ENCODE measurements around the gene PGAP6.
"Not testable (repeated sequence)": the region's sequence is repeated elsewhere in the genome, so short reads cannot be mapped to it uniquely, and the experiment has no call there.

PGAP6 gene

DNA sequence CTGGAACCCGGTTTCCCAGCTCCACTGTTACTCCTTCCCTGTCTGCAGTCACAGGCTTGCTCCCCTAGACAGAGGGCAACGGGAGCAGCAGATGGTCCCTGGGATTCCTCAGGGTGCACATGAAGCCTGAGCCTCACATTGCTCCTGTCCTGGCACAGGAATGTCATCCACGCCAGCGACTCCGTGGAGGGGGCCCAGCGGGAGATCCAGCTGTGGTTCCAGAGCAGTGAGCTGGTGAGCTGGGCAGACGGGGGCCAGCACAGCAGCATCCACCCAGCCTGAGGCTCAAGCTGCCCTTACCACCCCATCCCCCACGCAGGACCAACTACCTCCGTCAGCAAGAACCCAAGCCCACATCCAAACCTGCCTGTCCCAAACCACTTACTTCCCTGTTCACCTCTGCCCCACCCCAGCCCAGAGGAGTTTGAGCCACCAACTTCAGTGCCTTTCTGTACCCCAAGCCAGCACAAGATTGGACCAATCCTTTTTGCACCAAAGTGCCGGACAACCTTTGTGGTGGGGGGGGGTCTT lies 18.3 kb upstream of the PGAP6 start:
- no peak for DNase-seq (ENCODE audit: low read depth)

DNA sequence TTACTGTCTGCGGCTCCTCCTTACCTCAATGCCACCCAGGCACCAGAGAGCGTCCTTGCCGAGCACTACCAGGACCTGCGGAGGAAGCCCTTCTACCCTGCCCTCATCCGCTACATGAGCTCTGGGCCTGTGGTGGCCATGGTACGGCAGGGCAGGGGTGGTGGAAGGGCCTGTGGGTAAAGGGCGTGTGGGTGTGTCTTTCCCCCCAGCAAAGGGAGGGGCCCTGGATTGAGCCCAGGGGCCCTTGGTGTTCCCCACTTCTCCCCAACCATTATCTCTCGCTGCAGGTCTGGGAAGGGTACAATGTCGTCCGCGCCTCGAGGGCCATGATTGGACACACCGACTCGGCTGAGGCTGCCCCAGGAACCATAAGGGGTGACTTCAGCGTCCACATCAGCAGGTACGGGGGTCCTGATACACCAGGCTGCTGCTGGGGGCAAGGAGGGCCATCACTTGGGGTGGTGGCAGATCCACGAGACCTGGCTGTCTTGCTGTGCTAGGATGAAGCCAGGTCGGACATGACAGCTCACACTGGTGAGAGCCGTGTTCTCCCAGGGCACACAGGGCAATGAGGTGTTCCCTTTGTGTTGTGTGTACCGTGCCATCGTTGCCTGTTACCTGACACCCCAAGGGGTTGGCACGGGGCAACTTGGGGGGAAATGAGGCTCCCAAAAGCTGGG lies 17.7 kb upstream of the PGAP6 start:
- no peak for DNase-seq (ENCODE audit: low read depth)

DNA sequence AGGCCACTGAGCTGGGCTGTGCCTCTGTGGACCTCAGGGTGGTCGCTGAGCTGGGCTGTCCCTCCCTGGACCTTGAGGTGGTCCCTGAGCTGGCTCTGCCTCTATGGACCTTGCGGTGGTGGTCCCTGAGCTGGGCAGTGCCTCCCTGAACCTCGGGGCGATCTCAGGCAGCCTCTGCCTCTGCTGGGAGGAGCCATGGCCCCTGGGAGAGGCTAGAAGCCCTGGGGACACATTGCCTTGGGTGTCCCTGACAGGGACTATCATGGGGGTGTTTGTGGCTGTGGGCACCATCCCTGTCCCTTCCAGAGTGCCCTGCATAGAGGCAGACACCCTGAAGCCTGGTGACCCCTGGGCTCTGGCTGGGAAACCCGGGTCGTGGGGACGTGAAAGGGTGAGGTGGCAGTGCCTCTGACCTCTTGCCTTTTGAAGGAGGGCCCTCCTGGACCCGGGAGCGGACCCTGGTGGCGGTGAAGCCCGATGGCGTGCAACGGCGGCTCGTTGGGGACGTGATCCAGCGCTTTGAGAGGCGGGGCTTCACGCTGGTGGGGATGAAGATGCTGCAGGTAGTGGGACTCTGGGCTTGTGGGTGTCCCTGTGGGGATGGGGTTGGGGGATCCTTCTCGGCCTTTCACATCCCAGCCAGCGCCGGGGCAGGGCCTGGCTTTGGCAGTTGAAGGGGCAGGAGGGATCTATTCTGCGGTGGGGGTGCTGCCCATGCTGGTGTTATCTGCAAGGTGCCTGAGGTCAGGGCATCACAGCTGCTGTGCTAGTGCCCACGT lies 17.0 kb upstream of the PGAP6 start:
- DNase-seq (ENCODE audit: low read depth) = no peak

DNA sequence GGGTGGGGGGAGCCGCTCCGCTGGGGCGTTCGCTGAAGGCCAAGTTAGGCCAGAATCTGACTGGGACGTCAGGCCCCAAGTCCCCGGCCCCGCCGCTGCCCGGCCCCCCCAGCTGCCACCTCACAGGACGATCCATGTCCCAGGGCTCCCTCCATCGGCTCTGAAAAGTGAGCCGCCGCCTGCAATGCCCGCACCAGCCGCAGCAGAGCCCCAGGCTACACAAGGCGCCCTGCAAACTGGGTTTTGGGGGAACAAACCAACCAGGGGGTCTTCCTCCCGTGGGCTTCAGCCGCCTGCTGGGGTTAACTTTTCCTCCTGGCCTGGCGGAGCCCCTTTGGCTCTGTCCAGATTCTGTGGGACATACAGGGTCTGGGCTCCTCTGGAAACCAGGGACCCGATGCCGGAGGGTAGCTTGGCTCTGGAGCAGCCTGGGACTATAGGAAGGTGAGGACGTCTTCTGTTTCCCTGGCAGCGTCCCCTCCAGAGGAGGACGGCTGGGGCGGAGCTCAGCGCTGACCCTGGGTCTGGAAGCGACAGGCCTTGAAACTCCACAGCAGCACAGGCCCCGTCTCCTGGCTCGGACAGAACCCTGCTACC lies 16.1 kb upstream of the PGAP6 start:
- no peak for DNase-seq (ENCODE audit: low read depth)

DNA sequence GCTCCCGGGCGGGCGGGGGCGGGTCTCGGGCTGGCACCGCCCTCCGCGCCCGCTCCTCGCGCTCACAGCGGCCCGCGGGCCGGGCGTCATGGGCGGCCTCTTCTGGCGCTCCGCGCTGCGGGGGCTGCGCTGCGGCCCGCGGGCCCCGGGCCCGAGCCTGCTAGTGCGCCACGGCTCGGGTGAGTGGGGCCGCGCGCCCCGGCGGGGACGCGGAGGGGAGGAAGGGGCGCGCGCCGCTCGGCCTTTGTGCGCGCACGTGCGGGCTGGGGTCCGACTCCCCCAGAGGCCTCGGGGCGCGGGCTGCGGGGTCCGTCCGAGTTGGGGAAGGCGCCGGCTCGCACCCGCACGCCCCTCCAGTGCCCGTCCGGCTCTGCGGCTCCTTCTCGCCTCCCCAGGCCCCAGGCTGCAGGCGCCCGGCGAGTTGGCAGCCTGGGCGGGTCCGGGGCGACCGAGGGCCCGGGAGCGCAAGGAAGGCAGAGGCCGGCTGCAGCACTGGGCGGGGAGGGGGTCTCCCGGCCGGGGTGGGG lies 15.4 kb upstream of the PGAP6 start, which contains the start of gene NME4:
Gene NME4, plus strand, starts transcription at position 65 of the 527 bp plus-strand sequence. Its CDS starts 24 bp downstream, at position 89.
- DNase-seq (ENCODE audit: low read depth) = no peak

DNA sequence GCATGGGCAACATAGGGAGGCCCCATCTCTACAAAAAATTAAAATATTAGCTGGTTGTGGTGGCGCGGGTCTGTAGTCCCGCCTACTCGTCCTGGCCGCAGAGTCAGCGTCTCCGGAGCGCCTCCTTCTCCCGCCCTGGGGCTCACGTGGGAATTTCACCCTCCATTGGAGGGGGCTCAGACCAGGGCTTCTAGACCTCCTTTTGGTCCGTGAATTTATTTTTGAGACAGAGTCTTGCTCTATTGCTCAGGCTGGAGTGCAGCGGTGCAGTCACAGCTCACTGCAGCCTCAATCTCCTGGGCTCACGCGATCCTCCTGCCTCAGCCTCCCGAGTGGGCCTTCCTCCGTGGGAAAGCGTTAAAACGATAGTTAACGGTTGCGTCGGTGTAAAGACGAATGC lies 14.8 kb upstream of the PGAP6 start:
- no peak for DNase-seq (ENCODE audit: low read depth)

- DNase-seq (ENCODE audit: low read depth) = no peak
Measured at GRCh38 chr16:396199-396598, 14.4 kb upstream of the PGAP6 start.

DNA sequence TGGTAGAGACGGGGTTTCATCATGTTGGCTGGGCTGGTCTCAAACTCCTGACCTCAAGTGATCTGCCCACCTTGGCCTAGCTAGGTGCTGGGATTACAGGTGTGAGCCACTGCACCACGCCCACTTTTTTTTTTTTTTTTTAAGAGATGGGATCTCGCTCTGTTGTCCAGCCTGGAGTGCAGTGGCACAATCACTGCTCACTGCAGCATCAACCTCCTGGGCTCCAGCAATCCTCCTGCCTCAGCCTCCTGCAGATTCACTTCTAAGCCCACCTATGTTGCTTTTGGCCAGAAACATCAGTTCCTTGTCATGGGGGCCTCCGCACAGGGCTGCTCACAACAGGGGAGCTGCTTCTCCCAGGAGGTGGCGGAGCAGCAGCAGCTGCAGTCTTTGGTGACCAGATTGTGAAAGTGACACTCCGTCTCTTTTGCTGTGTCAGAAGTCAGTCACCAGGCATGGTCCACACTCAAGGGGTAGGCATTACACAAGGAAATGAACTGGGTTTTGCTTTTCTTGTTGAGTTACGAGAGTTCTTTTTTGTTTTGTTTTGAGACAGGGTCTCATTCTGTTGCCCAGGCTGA lies 10.8 kb upstream of the PGAP6 start:
- DNase-seq (ENCODE audit: low read depth) = no peak

- DNase-seq (ENCODE audit: low read depth) = no peak
Measured at GRCh38 chr16:391885-392335, 10.1 kb upstream of the PGAP6 start.

DNA sequence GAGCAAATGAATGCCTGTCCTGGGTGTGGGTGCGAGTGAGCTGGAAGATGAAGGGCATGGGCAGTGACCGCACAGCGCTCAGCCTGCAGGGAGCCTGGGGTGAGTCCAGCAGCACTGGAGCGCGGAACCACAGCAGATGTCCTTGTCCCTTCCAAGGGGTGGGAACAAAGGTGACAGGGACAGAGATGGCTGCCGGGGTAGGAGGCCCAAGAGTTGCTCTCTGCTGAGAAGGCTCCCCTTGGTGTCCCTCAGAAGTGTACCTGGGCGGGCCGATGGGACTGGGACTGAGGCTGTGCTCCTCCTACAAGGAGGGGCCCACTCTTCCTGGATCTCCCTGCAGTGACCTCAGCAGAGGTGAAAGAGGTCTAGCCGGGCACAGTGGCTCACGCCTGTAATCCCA lies 7.6 kb upstream of the PGAP6 start:
- DNase-seq (ENCODE audit: low read depth) = no peak

DNA sequence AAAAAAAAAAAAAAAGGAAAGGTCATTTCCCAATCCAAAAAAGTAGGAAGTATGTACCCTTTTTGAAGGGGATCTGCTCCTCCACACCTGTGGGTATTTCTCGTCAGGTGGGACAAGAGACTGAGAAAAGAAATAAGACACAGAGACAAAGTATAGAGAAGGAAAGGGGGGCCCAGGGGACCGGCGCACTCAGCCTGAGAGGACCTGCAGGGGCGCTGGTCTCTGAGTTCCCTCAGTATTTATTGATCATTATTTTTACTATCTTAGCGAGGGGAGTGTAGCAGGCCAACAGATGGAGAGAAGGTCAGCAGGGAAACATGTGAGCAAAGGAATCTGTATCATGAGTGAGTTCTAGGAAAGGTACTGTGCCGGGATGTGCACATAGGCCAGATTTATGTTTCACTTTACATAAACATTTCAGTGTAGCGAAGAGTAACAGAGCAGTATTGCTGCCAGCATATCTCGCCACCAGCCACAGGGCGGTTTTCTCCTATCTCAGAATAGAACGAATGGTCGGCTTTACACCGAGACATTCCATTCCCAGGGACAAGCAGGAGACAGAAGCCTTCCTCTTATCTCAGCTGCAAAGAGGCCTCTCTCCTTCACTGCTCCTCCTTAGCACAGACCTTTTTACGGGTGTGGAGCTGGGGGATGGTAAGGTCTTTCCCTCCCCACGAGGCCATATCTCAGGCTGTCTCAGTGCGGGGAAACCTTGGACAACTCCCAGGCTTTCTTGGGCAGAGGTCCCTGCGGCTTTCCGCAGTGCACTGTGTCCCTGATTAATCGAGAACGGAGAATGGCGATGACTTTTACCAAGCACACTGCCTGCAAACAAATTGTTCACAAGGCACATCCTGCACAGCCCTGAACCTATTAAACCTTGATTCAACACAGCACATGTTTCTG lies 6.2 kb upstream of the PGAP6 start:
- DNase-seq (ENCODE audit: low read depth) = not testable (repeated sequence)

DNA sequence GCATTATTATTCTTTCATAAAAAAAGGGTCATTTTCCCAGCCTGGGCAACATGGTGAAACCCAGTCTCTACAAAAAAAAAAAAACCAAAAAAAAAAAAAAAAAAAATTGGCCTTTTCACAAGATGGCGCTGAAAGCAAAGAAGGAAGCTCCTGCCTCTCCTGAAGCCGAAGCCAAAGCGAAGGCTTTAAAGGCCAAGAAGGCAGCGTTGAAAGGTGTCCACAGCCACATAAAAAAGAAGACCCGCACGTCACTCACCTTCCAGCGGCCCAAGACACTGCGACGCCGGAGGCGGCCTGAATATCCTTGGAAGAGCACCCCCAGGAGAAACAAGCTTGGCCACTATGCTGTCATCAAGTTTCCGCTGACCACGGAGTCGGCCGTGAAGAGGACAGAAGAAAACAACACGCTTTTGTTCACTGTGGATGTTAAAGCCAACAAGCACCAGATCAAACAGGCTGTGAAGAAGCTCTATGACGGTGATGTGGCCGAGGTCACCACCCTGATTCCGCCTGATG lies 4.9 kb upstream of the PGAP6 start:
- no peak for DNase-seq (ENCODE audit: low read depth)

GRCh38 chr16:383326-384051 lies 1.7 kb upstream of the PGAP6 start:
- no peak for DNase-seq (ENCODE audit: low read depth)

GRCh38 chr16:381012-381788 lies 578 bp downstream of the PGAP6 start:
- no peak for DNase-seq (ENCODE audit: low read depth)

DNA sequence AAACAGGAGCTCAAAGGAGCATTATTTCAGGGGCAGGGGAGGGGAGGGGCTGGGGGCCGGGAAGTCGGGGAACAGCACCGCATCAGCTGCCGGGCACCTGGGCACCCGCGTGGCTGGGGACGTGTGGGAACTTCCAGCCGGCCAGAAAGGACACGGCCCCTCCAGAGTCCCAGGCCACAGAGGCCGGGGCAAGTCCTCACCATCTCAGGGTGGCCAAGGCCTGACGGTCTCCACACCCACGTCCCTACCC lies 1.1 kb downstream of the PGAP6 start:
- no peak for DNase-seq (ENCODE audit: low read depth)

DNA sequence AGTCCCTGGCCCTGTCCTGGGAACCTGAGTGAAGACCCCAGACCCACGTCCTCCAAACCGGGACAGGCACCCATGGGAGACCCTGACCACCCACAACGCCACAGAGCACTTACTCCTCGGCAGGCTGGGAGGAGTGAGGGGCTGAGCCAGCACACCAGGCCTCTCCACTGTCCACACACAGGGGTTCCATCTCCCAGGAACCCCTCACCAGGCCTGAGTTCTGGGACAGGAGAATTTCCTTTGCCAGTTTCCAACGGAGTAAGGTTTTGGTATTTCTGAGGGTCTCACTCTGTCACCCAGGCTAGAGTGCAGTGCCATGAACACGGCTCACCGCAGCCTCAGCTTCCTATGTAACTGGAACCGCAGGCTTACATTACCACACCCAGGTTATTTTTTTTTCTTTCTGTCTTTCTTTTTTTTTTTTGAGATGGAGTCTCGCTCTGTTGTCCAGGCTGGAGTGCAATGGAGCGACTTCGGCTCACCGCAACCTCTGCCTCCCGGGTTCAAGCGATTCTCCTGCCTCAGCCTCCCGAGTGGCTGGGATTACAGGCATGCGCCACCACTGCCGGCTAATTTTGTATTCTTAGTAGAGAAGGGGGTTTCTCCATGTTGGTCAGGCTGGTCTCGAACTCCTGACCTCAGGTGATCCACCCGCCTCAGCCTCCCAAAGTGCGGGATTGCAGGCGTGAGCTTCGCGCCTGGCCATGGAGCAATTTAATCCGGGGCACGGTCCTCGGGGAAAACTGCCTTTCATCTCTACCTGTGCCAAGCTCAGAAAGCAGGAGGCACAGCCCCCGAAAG lies 1.6 kb downstream of the PGAP6 start:
- no peak for DNase-seq (ENCODE audit: low read depth)

DNA sequence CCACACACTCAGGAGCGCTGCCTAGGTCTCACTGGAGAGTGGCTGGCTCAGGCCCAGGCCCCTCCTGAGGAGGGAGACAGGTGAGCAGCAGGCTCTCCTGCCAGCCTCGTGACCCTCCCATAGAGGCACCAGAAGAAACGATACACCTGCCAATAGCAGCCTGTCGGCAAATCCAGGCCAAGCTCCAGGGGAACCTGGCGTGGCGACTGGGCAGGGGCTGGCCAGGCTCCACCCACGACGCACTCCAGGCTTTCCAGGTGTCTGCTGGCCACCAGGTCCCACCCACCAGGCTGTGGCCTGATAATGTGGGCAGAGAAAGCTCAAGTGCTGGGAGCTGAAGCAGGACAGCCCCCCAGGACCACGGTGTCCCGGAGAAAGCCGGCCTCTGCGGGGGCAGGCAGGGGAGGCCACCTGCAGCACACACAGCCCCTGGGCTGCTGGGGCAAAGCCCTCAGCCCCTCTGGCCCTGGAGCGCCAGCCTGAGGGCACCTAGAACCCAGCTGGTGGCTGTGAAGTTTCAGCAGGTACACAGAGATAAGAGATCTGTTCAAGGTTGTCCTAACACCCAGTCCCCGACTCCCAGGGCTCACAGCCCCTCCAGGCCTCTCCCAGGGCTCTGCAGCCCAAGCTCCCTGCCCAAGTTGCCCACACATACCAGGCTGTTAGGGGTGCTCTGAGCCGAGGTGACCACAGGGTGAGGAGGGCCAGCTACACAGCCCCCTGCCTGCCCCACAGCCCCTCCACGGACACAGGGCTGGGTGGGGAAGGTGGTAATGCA lies 2.4 kb downstream of the PGAP6 start:
- no peak for DNase-seq (ENCODE audit: low read depth)

- DNase-seq (ENCODE audit: low read depth) = no peak
Measured at GRCh38 chr16:378821-379182, 3.0 kb downstream of the PGAP6 start.

Measured in GM04503 (cell line).